ENCODE data around the gene DNAH8.

Gene DNAH8

DNA sequence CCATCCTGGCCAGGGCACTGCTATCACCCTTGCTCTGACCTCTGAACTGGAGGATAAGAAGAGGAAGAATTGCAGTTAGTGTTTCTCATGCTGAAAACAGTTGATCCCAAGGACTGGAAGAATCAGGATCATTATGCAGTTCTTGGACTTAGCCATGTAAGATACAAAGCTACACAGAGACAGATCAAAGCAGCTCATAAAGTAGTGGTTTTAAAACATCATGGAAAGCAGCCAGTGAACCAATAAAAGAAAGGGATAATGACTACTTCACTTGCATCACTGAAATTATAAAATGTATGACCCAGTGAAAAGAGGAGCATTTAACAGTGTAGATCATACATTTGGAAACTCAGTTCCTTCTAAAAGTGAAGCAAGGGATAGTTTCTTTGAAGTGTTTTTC lies 47.7 kb downstream of the DNAH8 start:
- no peaks in the 10 kb centered on the region for H3K9me2 ChIP-seq (replicated peaks; ENCODE audit: insufficient read depth, low read length)
- no peaks in the 10 kb centered on the region for H4K20me1 ChIP-seq (ENCODE audit: low read depth, low read length)
- no peaks in the 10 kb centered on the region for H3K79me2 ChIP-seq (ENCODE audit: insufficient read depth, low read length)
- no peak overlapping the region for H3K4me3 ChIP-seq (ENCODE audit: insufficient read depth, low read length, poor library complexity, severe bottlenecking)
- H2AFZ ChIP-seq (ENCODE audit: low read depth, low read length, severe bottlenecking) = no peak overlapping the region
- no peak overlapping the region for H3K27ac ChIP-seq (ENCODE audit: low read depth, low read length)
- no peaks in the 10 kb centered on the region for H3F3A ChIP-seq (ENCODE audit: insufficient read depth)
- no peaks in the 10 kb centered on the region for H3K36me3 ChIP-seq (ENCODE audit: low read length)
- no peak overlapping the region for H3K4me2 ChIP-seq (ENCODE audit: low read depth, low read length, poor library complexity, severe bottlenecking)
- H3K9me3 ChIP-seq (ENCODE audit: insufficient read depth, low read length) = no peaks in the 10 kb centered on the region
- no peak overlapping the region for H3K9ac ChIP-seq (ENCODE audit: low read length)
- TF ChIP-seq EZH2phosphoT487 (conservative IDR thresholded peaks at IDR 0.05; ENCODE audit: low read length) = no peak
- no peak for TF ChIP-seq CTCF (IDR thresholded peaks at IDR 0.05; ENCODE audit: insufficient read depth, low read length, poor library complexity, severe bottlenecking)
- H3K27me3 ChIP-seq (ENCODE audit: low read length) = no peaks in the 10 kb centered on the region

DNA sequence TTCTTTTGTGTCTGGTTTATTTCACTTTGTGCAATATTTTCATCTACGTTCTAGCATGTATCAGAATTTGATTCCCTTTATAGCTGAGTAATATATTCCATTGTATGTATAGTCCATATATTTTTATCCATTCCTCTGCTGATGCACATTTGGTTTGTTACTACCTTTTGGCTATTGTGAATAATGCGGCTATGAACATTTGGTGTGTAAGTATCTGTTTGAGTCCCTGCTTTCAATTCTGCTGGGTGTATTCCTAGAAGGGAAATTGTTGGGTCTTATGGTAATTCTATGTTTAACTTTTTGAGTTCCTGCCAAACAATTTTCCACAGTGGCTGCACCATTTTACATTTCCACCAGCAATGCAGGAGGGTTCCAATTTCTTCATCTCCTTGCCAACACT lies 52.4 kb downstream of the DNAH8 start:
- no peak for TF ChIP-seq EZH2phosphoT487 (conservative IDR thresholded peaks at IDR 0.05; ENCODE audit: low read length)
- no peak for TF ChIP-seq CTCF (IDR thresholded peaks at IDR 0.05; ENCODE audit: insufficient read depth, low read length, poor library complexity, severe bottlenecking)
- no peaks in the 10 kb centered on the region for H3K9me2 ChIP-seq (replicated peaks; ENCODE audit: insufficient read depth, low read length)
- no peaks in the 10 kb centered on the region for H3K27me3 ChIP-seq (ENCODE audit: low read length)
- no peak overlapping the region for H3K27ac ChIP-seq (ENCODE audit: low read depth, low read length)
- H3K4me3 ChIP-seq (ENCODE audit: insufficient read depth, low read length, poor library complexity, severe bottlenecking) = no peak overlapping the region
- H2AFZ ChIP-seq (ENCODE audit: low read depth, low read length, severe bottlenecking) = no peak overlapping the region
- H3K79me2 ChIP-seq (ENCODE audit: insufficient read depth, low read length) = no peaks in the 10 kb centered on the region
- no peak overlapping the region for H3K4me2 ChIP-seq (ENCODE audit: low read depth, low read length, poor library complexity, severe bottlenecking)
- H3K36me3 ChIP-seq (ENCODE audit: low read length) = no peaks in the 10 kb centered on the region
- H3K9me3 ChIP-seq (ENCODE audit: insufficient read depth, low read length) = no peaks in the 10 kb centered on the region
- H3F3A ChIP-seq (ENCODE audit: insufficient read depth) = no peaks in the 10 kb centered on the region
- no peak overlapping the region for H3K9ac ChIP-seq (ENCODE audit: low read length)
- H4K20me1 ChIP-seq (ENCODE audit: low read depth, low read length) = no peaks in the 10 kb centered on the region

DNA sequence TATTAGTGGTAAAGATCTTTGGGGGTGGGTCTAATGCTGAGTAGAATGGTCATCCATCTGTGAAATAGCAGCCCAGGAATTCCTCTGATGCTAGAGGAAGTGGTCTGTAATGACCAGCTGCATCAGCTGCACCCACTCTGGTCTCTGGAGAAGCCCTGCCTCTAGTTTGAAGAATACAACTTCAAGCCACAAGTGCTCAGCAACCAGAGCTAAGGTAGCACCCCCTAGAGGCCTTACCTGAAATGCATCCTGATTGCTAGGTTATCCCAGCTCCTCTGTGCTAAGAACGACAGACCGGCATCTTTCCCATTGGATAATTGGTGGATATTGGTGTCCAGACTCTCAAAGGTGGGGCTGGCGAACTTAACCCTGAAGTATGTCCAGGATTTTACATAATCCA lies 58.2 kb downstream of the DNAH8 start:
- H3K27ac ChIP-seq (ENCODE audit: low read depth, low read length) = no peak overlapping the region
- no peaks in the 10 kb centered on the region for H4K20me1 ChIP-seq (ENCODE audit: low read depth, low read length)
- H3K27me3 ChIP-seq (ENCODE audit: low read length) = no peaks in the 10 kb centered on the region
- TF ChIP-seq EZH2phosphoT487 (conservative IDR thresholded peaks at IDR 0.05; ENCODE audit: low read length) (no peak), CTCF (IDR thresholded peaks at IDR 0.05; ENCODE audit: insufficient read depth, low read length, poor library complexity, severe bottlenecking) (peak; percentile 87)
- no peaks in the 10 kb centered on the region for H3K9me2 ChIP-seq (replicated peaks; ENCODE audit: insufficient read depth, low read length)
- no peaks in the 10 kb centered on the region for H3K36me3 ChIP-seq (ENCODE audit: low read length)
- no peak overlapping the region for H3K4me2 ChIP-seq (ENCODE audit: low read depth, low read length, poor library complexity, severe bottlenecking)
- H3K79me2 ChIP-seq (ENCODE audit: insufficient read depth, low read length) = no peaks in the 10 kb centered on the region
- no peak overlapping the region for H3K9ac ChIP-seq (ENCODE audit: low read length)
- no peaks in the 10 kb centered on the region for H3K9me3 ChIP-seq (ENCODE audit: insufficient read depth, low read length)
- no peak overlapping the region for H2AFZ ChIP-seq (ENCODE audit: low read depth, low read length, severe bottlenecking)
- no peak overlapping the region for H3K4me3 ChIP-seq (ENCODE audit: insufficient read depth, low read length, poor library complexity, severe bottlenecking)
- no peaks in the 10 kb centered on the region; the same call in 1 of the 2 replicates for H3F3A ChIP-seq (ENCODE audit: insufficient read depth)

Measured in SU-DHL-6 (cell line).